C4-2B (cell line): Measurements from ENCODE around the gene ITPR1.

Experiments
- H3K27ac ChIP-seq: fragments of 450-650 bp; 2 replicates; pipeline ENCODE4 v1.5.1; 2017
- CTCF ChIP-seq: fragments of 450-650 bp; conservative IDR thresholded peaks from 2 replicates; pipeline ENCODE4 v1.5.1; 2017; ENCODE audit warnings: mild to moderate bottlenecking
- ZFX ChIP-seq: fragments of 450-650 bp; IDR thresholded peaks from 2 replicates; pipeline ENCODE4 v1.6.1; 2017

The ITPR1 gene

GRCh38 chr3:4734454-4734853 lies 241.3 kb downstream of the ITPR1 start:
- H3K27ac ChIP-seq: no peak overlapping the region
- no peak for TF ChIP-seq CTCF
- no peak for TF ChIP-seq ZFX

- no peak for TF ChIP-seq CTCF
- TF ChIP-seq ZFX: no peak
- no peak overlapping the region for H3K27ac ChIP-seq
These were observed 242.1 kb downstream of the ITPR1 start for GRCh38 chr3:4735243-4735642.

- no peak overlapping the region for H3K27ac ChIP-seq
- TF ChIP-seq ZFX: no peak
- TF ChIP-seq CTCF: no peak
These were observed 243.2 kb downstream of the ITPR1 start for GRCh38 chr3:4736284-4736861.

GRCh38 chr3:4738737-4739274 lies 245.7 kb downstream of the ITPR1 start:
- no peak overlapping the region for H3K27ac ChIP-seq
- TF ChIP-seq ZFX (no peak), CTCF (no peak)

- no peak for TF ChIP-seq ZFX
- no peak for TF ChIP-seq CTCF
- no peak overlapping the region for H3K27ac ChIP-seq
These were observed 246.4 kb downstream of the ITPR1 start for GRCh38 chr3:4739289-4740236.

- no peak overlapping the region; the same call in 1 of the 2 replicates for H3K27ac ChIP-seq
These were observed 247.4 kb downstream of the ITPR1 start for GRCh38 chr3:4740397-4741105.

More at GRCh38 chr3:4740397-4741105, 247.4 kb downstream of the ITPR1 start:
- TF ChIP-seq CTCF (no peak), ZFX (no peak)
